H1 (cell line): Measurements from ENCODE around the gene CSGALNACT2. TPM values are rescaled to one million over a fixed set of nuclear protein-coding genes. Genes with fewer than 3 reads are reported as not detected.
A peak's percentile ranks its signal among the peaks of the same experiment; 100 is the strongest.
"Not testable (repeated sequence)": the region's sequence is repeated elsewhere in the genome, so short reads cannot be mapped to it uniquely, and the experiment has no call there.

Experiments
- CTCF ChIA-PET: fragments of 300-600 bp; sonication (Branson Sonifier 250); formaldehyde crosslinking; loops from one replicate; lab custom pipeline; 2021; ENCODE audit not compliant: partially characterized antibody; lab: Charles Lee
- POLR2A ChIA-PET: fragments of 300-600 bp; sonication (Branson Sonifier 250); formaldehyde crosslinking; loops from one replicate; lab custom pipeline; 2021; ENCODE audit warnings: inconsistent platforms; ENCODE audit not compliant: partially characterized antibody; lab: Charles Lee
- DNase-seq, 2 experiments: peaks; one replicate each; pipeline versions ENCODE4 v3.0.0 to v3.0.0-alpha.2; 2010 to 2022; ENCODE audit warnings: low spot score in 2 of 2, low read depth in 1 of 2, mixed read lengths in 1 of 2
- FAIRE-seq: peaks from 2 replicates; lab custom pipeline; 2011; peaks lifted over from hg19 to GRCh38; lab: Jason Lieb, UNC
- H2AFZ ChIP-seq: 2 replicates; pipeline ENCODE4 v1.8.1; 2012; ENCODE audit warnings: low read length, inconsistent platforms
- H2AK5ac ChIP-seq: 2 replicates; pipeline ENCODE4 v1.6.1; 2013; ENCODE audit warnings: low read depth, low read length
- H2BK120ac ChIP-seq: replicated peaks from 2 replicates; pipeline ENCODE3; 2013; ENCODE audit warnings: low read depth, low read length, inconsistent platforms
- H2BK12ac ChIP-seq: 2 replicates; pipeline ENCODE4 v1.6.1; 2013; ENCODE audit warnings: low read depth, low read length
- H2BK15ac ChIP-seq: 2 replicates; pipeline ENCODE4 v1.6.1; 2013; ENCODE audit warnings: low read length
- H2BK20ac ChIP-seq: 2 replicates; pipeline ENCODE4 v1.6.1; 2013; ENCODE audit warnings: low read length
- H2BK5ac ChIP-seq: 2 replicates; pipeline ENCODE4 v1.6.1; 2013; ENCODE audit warnings: low read depth, low read length
- H3K14ac ChIP-seq: 2 replicates; pipeline ENCODE4 v1.6.1; 2013; ENCODE audit warnings: inconsistent platforms; ENCODE audit not compliant: insufficient read length
- H3K18ac ChIP-seq: 2 replicates; pipeline ENCODE4 v1.6.1; 2013; ENCODE audit warnings: low read length; ENCODE audit errors: extremely low read depth
- H3K23ac ChIP-seq: 2 replicates; pipeline ENCODE4 v1.6.1; 2013; ENCODE audit warnings: inconsistent platforms; ENCODE audit not compliant: insufficient read length
- H3K23me2 ChIP-seq: 2 replicates; pipeline ENCODE4 v1.6.1; 2013; ENCODE audit warnings: low read depth, low read length
- H3K27ac ChIP-seq: 2 replicates; pipeline ENCODE4 v1.6.1; 2011; ENCODE audit warnings: low read depth, low read length, inconsistent platforms
- H3K27me3 ChIP-seq, 4 experiments: replicated peaks in 1 of 4; 1 replicate in 1 of 4; 2 replicates in 3 of 4; pipeline versions ENCODE4 v1.6.1 to v1.8.1; 2011 to 2013; ENCODE audit warnings: low read length in 3 of 4, mild to moderate bottlenecking in 3 of 4, inconsistent platforms in 2 of 4, mixed read lengths in 2 of 4, moderate library complexity in 1 of 4; ENCODE audit not compliant: control insufficient read depth in 3 of 4, insufficient read depth in 3 of 4; ENCODE audit errors: extremely low read depth in 1 of 4
- H3K36me3 ChIP-seq, 4 experiments: 2 replicates each; pipeline versions ENCODE4 v1.6.1 to v1.8.1; 2011 to 2013; ENCODE audit warnings: mild to moderate bottlenecking in 4 of 4, low read length in 3 of 4, moderate library complexity in 2 of 4, control low read depth in 1 of 4, inconsistent platforms in 1 of 4; ENCODE audit not compliant: insufficient read depth in 4 of 4, control insufficient read depth in 2 of 4
- H3K4ac ChIP-seq: replicated peaks from 2 replicates; pipeline ENCODE3; 2013; ENCODE audit warnings: low read length, low read depth, mixed read lengths, inconsistent platforms; ENCODE audit not compliant: insufficient read length
- H3K4me1 ChIP-seq, 4 experiments: replicated peaks in 1 of 4; 1 replicate in 1 of 4; 2 replicates in 3 of 4; pipeline versions ENCODE4 v1.6.1 to v1.8.1; 2011 to 2013; ENCODE audit warnings: low read length in 3 of 4, inconsistent platforms in 2 of 4, mixed read lengths in 1 of 4; ENCODE audit not compliant: insufficient read depth in 4 of 4, control insufficient read depth in 3 of 4
- H3K4me2 ChIP-seq, 2 experiments: 2 replicates each; pipeline versions ENCODE4 v1.6.1 to v1.8.1; 2011 to 2013; ENCODE audit warnings: low read depth in 2 of 2, low read length in 2 of 2, control low read depth in 1 of 2, inconsistent platforms in 1 of 2, mild to moderate bottlenecking in 1 of 2; ENCODE audit not compliant: insufficient read depth in 1 of 2
- H3K4me3 ChIP-seq, 4 experiments: fragments of 200-600, 300-600 bp in 1 of 4; sonication (generic), shearing (Covaris generic), sonication (Bioruptor Twin) in 1 of 4; 2 replicates each; pipeline versions ENCODE4 v1.5.1 to v1.8.1; 2011 to 2016; ENCODE audit warnings: low read length in 4 of 4, low read depth in 3 of 4, control low read depth in 2 of 4, inconsistent platforms in 2 of 4, mild to moderate bottlenecking in 2 of 4, mixed read lengths in 1 of 4, moderate library complexity in 1 of 4; ENCODE audit not compliant: insufficient read depth in 2 of 4; ENCODE audit errors: extremely low read depth in 1 of 4
- H3K56ac ChIP-seq: replicated peaks from 2 replicates; pipeline ENCODE3; 2013; ENCODE audit warnings: low read depth, mild to moderate bottlenecking, mixed read lengths, low read length, inconsistent platforms; ENCODE audit not compliant: insufficient read length
- H3K79me1 ChIP-seq: 2 replicates; pipeline ENCODE4 v1.6.1; 2013; ENCODE audit warnings: low read depth, low read length, control low read depth
- H3K79me2 ChIP-seq, 2 experiments: 2 replicates each; pipeline versions ENCODE4 v1.6.1 to v1.8.1; 2012 to 2013; ENCODE audit warnings: low read length in 2 of 2, mild to moderate bottlenecking in 2 of 2, inconsistent platforms in 1 of 2; ENCODE audit not compliant: insufficient read depth in 2 of 2, control insufficient read depth in 1 of 2
- H3K9ac ChIP-seq, 4 experiments: replicated peaks in 1 of 4; 1 replicate in 1 of 4; 2 replicates in 3 of 4; pipeline versions ENCODE4 v1.6.1 to v1.8.1; 2011 to 2013; ENCODE audit warnings: low read depth in 3 of 4, low read length in 3 of 4, control low read depth in 2 of 4, mild to moderate bottlenecking in 2 of 4, moderate library complexity in 2 of 4, inconsistent platforms in 1 of 4; ENCODE audit errors: extremely low read depth in 1 of 4
- H3K9me3 ChIP-seq, 2 experiments: 2 replicates each; pipeline versions ENCODE4 v1.6.1 to v1.8.1; 2012 to 2013; ENCODE audit warnings: mild to moderate bottlenecking in 2 of 2, moderate library complexity in 2 of 2, control low read depth in 1 of 2, inconsistent platforms in 1 of 2, low read depth in 1 of 2, low read length in 1 of 2, mixed read lengths in 1 of 2; ENCODE audit not compliant: insufficient read depth in 2 of 2
- H4K20me1 ChIP-seq, 2 experiments: replicated peaks in 1 of 2; 2 replicates each; pipeline versions ENCODE3 to v1.8.1; 2011 to 2013; ENCODE audit warnings: inconsistent platforms in 2 of 2, low read length in 2 of 2, mild to moderate bottlenecking in 1 of 2; ENCODE audit not compliant: insufficient read depth in 2 of 2, control insufficient read depth in 1 of 2
- H4K5ac ChIP-seq: 2 replicates; pipeline ENCODE4 v1.6.1; 2013; ENCODE audit warnings: low read length, low read depth, mixed read lengths, inconsistent platforms; ENCODE audit not compliant: insufficient read length
- H4K8ac ChIP-seq: 2 replicates; pipeline ENCODE4 v1.8.0; 2013; ENCODE audit warnings: mild to moderate bottlenecking, moderate library complexity, low read length, inconsistent platforms; ENCODE audit not compliant: insufficient read depth; ENCODE audit errors: extremely low read depth
- H4K91ac ChIP-seq: replicated peaks from 2 replicates; pipeline ENCODE3; 2013; ENCODE audit warnings: low read length, mixed read lengths, inconsistent platforms; ENCODE audit not compliant: insufficient read length
- BACH1 ChIP-seq: IDR thresholded peaks from 2 replicates; pipeline ENCODE4 v1.6.1; 2012; ENCODE audit warnings: low read length, improper control_type of control experiment
- BRCA1 ChIP-seq: IDR thresholded peaks from 2 replicates; pipeline ENCODE4 v1.6.1; 2012; ENCODE audit warnings: low read depth, low read length, improper control_type of control experiment
- CHD1 ChIP-seq: IDR thresholded peaks from 2 replicates; pipeline ENCODE4 v1.6.1; 2012; ENCODE audit warnings: low read depth, low read length, improper control_type of control experiment
- CTCF ChIP-seq, 3 experiments: IDR thresholded peaks; 1 replicate in 2 of 3; 2 replicates in 1 of 3; pipeline versions ENCODE4 v1.5.1 to v1.6.1; 2011; ENCODE audit warnings: low read length in 3 of 3, mild to moderate bottlenecking in 3 of 3, inconsistent platforms in 2 of 3, low read depth in 1 of 3, moderate library complexity in 1 of 3; ENCODE audit not compliant: insufficient read depth in 1 of 3; ENCODE audit errors: control extremely low read depth in 1 of 3
- HDAC2 ChIP-seq, 2 experiments: fragments of 300-600 bp in 1 of 2; sonication (generic) in 1 of 2; IDR thresholded peaks; 2 replicates each; pipeline ENCODE4 v1.6.1; 2011 to 2012; ENCODE audit warnings: low read depth in 2 of 2, low read length in 2 of 2, mild to moderate bottlenecking in 2 of 2, moderate library complexity in 2 of 2, borderline replicate concordance in 1 of 2, inconsistent platforms in 1 of 2
- HDAC6 ChIP-seq: IDR thresholded peaks from one replicate; pipeline ENCODE4 v1.7.1; 2012; ENCODE audit warnings: low read depth, mild to moderate bottlenecking, inconsistent platforms, low read length, moderate library complexity
- KDM4A ChIP-seq: IDR thresholded peaks from one replicate; pipeline ENCODE4 v1.7.1; 2012; ENCODE audit warnings: low read depth, mild to moderate bottlenecking, moderate library complexity, low read length, inconsistent platforms; ENCODE audit not compliant: severe bottlenecking
- SP2 ChIP-seq: IDR thresholded peaks from 2 replicates; pipeline ENCODE4 v1.6.1; 2012; ENCODE audit warnings: mild to moderate bottlenecking, low read length, inconsistent platforms
- SRF ChIP-seq: IDR thresholded peaks from 2 replicates; pipeline ENCODE4 v1.6.1; 2011; ENCODE audit warnings: mild to moderate bottlenecking, low read depth, low read length, moderate library complexity
- WGBS, 2 experiments: shearing (Covaris generic) in 1 of 2; methylation state at CpG; one replicate each; pipeline versions ENCODE4 v1.1.6 to v1.1.7; 2013 to 2015; ENCODE audit warnings: low lambda C conversion rate in 2 of 2, mixed read lengths in 2 of 2, inconsistent platforms in 1 of 2, low coverage in 1 of 2, missing lambda C conversion rate in 1 of 2; ENCODE audit not compliant: insufficient replicate concordance in 2 of 2, insufficient coverage in 1 of 2, insufficient read length in 1 of 2; ENCODE audit errors: extremely low coverage in 1 of 2, missing lambda C conversion rate in 1 of 2; 5-methylcytosine and 5-hydroxymethylcytosine counted together
- polyA plus RNA-seq, 7 experiments: library from polyadenylated mRNA; depleted of rRNA in 3 of 7; stranded (reverse) in 5 of 7; unstranded in 2 of 7; fragments of >200 nt in 5 of 7; fragments of 200-250 nt in 2 of 7; gene quantifications; 1 replicate in 5 of 7; 2 replicates in 1 of 7; 4 replicates in 1 of 7; pipeline versions ENCODE4 v1.2.1 to v1.2.3, GENCODE V29; 2011 to 2013; ENCODE audit warnings: missing spikeins in 2 of 7, mixed read lengths in 2 of 7
- total RNA-seq: library from RNA; stranded (reverse); fragmentation: NEBNext Ultra II Directional; extraction: Animal tissue kit (Norgen Biotek cat#: 25700); gene quantifications from 2 replicates; pipeline ENCODE4 v1.2.1, GENCODE V29; 2021
- TF ChIP-seq, protein P1 (sequence below): IDR thresholded peaks from 2 replicates; pipeline ENCODE4 v1.6.1; 2011; ENCODE audit warnings: low read depth, mild to moderate bottlenecking, low read length; ENCODE audit not compliant: insufficient read depth

CSGALNACT2 gene
- total and polyA plus RNA-seq, 2 of the 8 experiments (the other 6 are each of a cell fraction or from before 2014, with no cell fraction given), result 2.6 to 5.3 TPM

DNA sequence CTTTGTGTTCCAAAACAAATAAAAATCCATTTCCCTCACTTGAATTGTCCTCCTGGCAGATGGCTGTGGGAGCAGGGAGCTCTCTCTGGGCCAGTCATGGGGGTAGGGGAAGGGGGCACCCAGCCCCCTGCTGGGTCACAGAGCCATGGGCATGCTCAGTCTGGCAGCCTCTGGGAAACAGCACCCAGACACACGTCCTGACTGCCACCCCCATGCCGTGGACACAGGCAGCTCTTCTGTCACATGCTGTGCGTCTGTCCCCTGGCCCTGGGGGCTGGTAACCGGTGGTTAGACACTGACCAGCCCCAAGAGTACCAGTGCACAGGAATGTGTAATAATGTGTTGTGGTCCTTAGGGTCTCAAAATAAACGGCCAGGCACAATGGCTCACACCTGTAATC lies 81.6 kb downstream of the CSGALNACT2 start (continued):
- no peak for TF ChIP-seq CTCF (IDR thresholded peaks at IDR 0.05; ENCODE audit: control extremely low read depth in 1 of 3, insufficient read depth in 1 of 3, low read depth in 1 of 3, low read length in 3 of 3)
- TF ChIP-seq CHD1, result no peak
- TF ChIP-seq HDAC2 (IDR thresholded peaks at IDR 0.05; ENCODE audit: borderline replicate concordance in 1 of 2, low read depth in 2 of 2, low read length in 2 of 2), result no peak
- TF ChIP-seq BACH1, result no peak
- TF ChIP-seq KDM4A, result no peak
- no peak for TF ChIP-seq HDAC6
- TF ChIP-seq BRCA1, result no peak
- no peak for TF ChIP-seq SRF
- no peak for TF ChIP-seq SP2
- TF ChIP-seq, protein P1, sequence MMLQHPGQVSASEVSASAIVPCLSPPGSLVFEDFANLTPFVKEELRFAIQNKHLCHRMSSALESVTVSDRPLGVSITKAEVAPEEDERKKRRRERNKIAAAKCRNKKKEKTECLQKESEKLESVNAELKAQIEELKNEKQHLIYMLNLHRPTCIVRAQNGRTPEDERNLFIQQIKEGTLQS, result no peak

DNA sequence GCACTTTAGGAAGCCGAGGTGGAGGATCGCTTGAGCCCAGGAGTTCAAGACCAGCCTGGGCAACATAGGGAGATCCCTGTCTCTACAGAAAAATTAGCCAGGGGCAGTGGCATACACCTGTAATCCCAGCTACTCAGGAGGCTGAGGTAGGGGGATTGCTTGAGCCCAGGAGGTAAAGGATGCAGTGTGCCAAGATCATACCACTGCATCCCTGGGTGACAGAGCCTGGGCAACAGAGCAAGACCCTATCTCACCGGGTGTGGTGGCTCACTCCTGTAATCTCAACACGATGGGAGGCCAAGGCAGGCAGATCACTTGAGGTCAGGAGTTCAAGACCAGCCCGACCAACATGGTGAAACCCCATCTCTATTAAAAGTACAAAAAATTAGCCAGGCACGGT lies 82.0 kb downstream of the CSGALNACT2 start:
- H2BK12ac ChIP-seq, H3K23me2 ChIP-seq, H2AK5ac ChIP-seq, H2BK5ac ChIP-seq, H3K9ac ChIP-seq, H4K5ac ChIP-seq, H3K4me1 ChIP-seq, H3K4ac ChIP-seq, DNase-seq, H3K27ac ChIP-seq, H3K23ac ChIP-seq, H3K36me3 ChIP-seq, H4K91ac ChIP-seq, H3K4me3 ChIP-seq, H3K56ac ChIP-seq, H2BK20ac ChIP-seq, H3K14ac ChIP-seq, H3K4me2 ChIP-seq, H4K8ac ChIP-seq, H2AFZ ChIP-seq, H2BK120ac ChIP-seq, H3K18ac ChIP-seq, H3K9me3 ChIP-seq, H3K79me1 ChIP-seq, H3K79me2 ChIP-seq, H3K27me3 ChIP-seq, FAIRE-seq, H4K20me1 ChIP-seq: not testable (repeated sequence)
- WGBS, 2 experiments, result 86% methylated on average over 6 of the region's 6 CpGs; no CpG with 5 or more reads in 1 of the 2 experiments
- ChIA-PET CTCF (interaction anchor here (0.7 to 12.7 kb wide), 7 partner anchors 11 to 129 kb away, joined by 3 to 159 read pairs (median 18); no protein-coding TSS in a partner anchor), POLR2A (interaction anchor here (0.6 to 0.7 kb wide), 2 partner anchors 10 to 1495 kb away, joined by 3 read pairs; no protein-coding TSS in a partner anchor)
- H2BK15ac ChIP-seq, result 0 out of 2 replicates have a peak overlapping the region, but pooled peaks have one; percentile 72
